GM23248 (cell line): Measurements from ENCODE around the gene PARK7. TPM values are rescaled to one million over a fixed set of nuclear protein-coding genes. Genes with fewer than 3 reads are reported as not detected.

ENCODE experiments used
- DNase-seq: peaks from one replicate; pipeline ENCODE4 v3.0.0-alpha.2; 2015
- H2AFZ ChIP-seq: fragments of 200-600 bp; sonication (generic); 2 replicates; pipeline ENCODE4 v1.6.1; 2016; ENCODE audit warnings: antibody characterized with exemption
- H3F3A ChIP-seq: fragments of 200-600 bp; sonication (generic); 2 replicates; pipeline ENCODE4 v1.6.1; 2016; ENCODE audit warnings: mild to moderate bottlenecking, antibody characterized with exemption, mixed run types; ENCODE audit not compliant: insufficient read depth
- H3K27ac ChIP-seq: fragments of 200-600 bp; sonication (generic); 2 replicates; pipeline ENCODE4 v1.5.1; 2016; ENCODE audit warnings: mild to moderate bottlenecking
- H3K27me3 ChIP-seq: fragments of 200-600 bp; sonication (generic); replicated peaks from 2 replicates; pipeline ENCODE4 v1.6.1; 2016; ENCODE audit warnings: mild to moderate bottlenecking; ENCODE audit not compliant: insufficient read depth
- H3K36me3 ChIP-seq: fragments of 200-600 bp; sonication (generic); 2 replicates; pipeline ENCODE4 v1.6.1; 2016; ENCODE audit warnings: low read depth, mild to moderate bottlenecking
- H3K4me1 ChIP-seq: fragments of 200-600 bp; sonication (generic); 2 replicates; pipeline ENCODE4 v1.6.1; 2016; ENCODE audit warnings: mild to moderate bottlenecking; ENCODE audit not compliant: insufficient read depth
- H3K4me2 ChIP-seq: fragments of 200-600 bp; sonication (generic); one replicate; pipeline ENCODE4 v1.6.1; 2016; ENCODE audit warnings: mild to moderate bottlenecking; ENCODE audit not compliant: unreplicated experiment
- H3K4me3 ChIP-seq: fragments of 200-600 bp; sonication (generic); 2 replicates; pipeline ENCODE4 v1.5.1; 2016; ENCODE audit warnings: mild to moderate bottlenecking
- H3K79me2 ChIP-seq: fragments of 200-600 bp; sonication (generic); 2 replicates; pipeline ENCODE4 v1.6.1; 2016; ENCODE audit warnings: mild to moderate bottlenecking; ENCODE audit not compliant: insufficient read depth
- H3K9ac ChIP-seq: fragments of 200-600 bp; sonication (generic); 2 replicates; pipeline ENCODE4 v1.6.1; 2016; ENCODE audit warnings: mild to moderate bottlenecking
- H3K9me2 ChIP-seq: fragments of 200-600 bp; sonication (generic); 2 replicates; pipeline ENCODE4 v1.6.1; 2016; ENCODE audit warnings: mixed run types, mild to moderate bottlenecking, moderate library complexity; ENCODE audit not compliant: insufficient read depth
- H3K9me3 ChIP-seq: fragments of 200-600 bp; sonication (generic); one replicate; pipeline ENCODE4 v1.6.1; 2017; ENCODE audit warnings: low read depth
- H4K20me1 ChIP-seq: fragments of 200-600 bp; sonication (generic); 2 replicates; pipeline ENCODE4 v1.6.0; 2016; ENCODE audit not compliant: insufficient read depth
- EZH2 ChIP-seq: fragments of 200-600 bp; sonication (generic); IDR thresholded peaks from 2 replicates; pipeline ENCODE4 v1.6.1; 2018; ENCODE audit warnings: antibody characterized with exemption, mild to moderate bottlenecking; ENCODE audit not compliant: insufficient read depth, poor library complexity, severe bottlenecking
- EZH2phosphoT487 ChIP-seq: fragments of 200-600 bp; sonication (generic); IDR thresholded peaks from 2 replicates; pipeline ENCODE4 v1.6.1; 2018; ENCODE audit warnings: antibody characterized with exemption, moderate library complexity, mild to moderate bottlenecking, low read depth; ENCODE audit not compliant: insufficient read depth
- WGBS, 2 experiments: methylation state at CpG; one replicate each; pipeline ENCODE4 v1.1.6; 2015 to 2017; ENCODE audit warnings: low lambda C conversion rate in 2 of 2, low coverage in 1 of 2; ENCODE audit errors: missing lambda C conversion rate in 2 of 2; 5-methylcytosine and 5-hydroxymethylcytosine counted together
- in situ Hi-C: fragments of 300-500 bp; cut with MboI; formaldehyde crosslinking; loops from 2 replicates; pipeline ENCODE4 v1.15.0; 2020
- polyA plus RNA-seq: library from polyadenylated mRNA; unstranded; fragments of >200 nt; fragmentation: Nextera tagmentation; extraction: Ambion mirVana; gene quantifications from 2 replicates; pipeline ENCODE4 v1.2.1, GENCODE V29; 2016
- total RNA-seq: library from RNA; depleted of rRNA; stranded (reverse); fragments of >200 nt; shearing (Covaris generic); gene quantifications from 2 replicates; pipeline ENCODE4 v1.2.3, GENCODE V29; 2014

The PARK7 gene
- total and polyA plus RNA-seq, 2 experiments from 2014 or later, result 191 to 514 TPM

- TF ChIP-seq EZH2phosphoT487 (no peak), EZH2 (no peak)
- H4K20me1 ChIP-seq, result no peaks in the 10 kb centered on the region
- H3K9me2 ChIP-seq, result no peaks in the 10 kb centered on the region
- no peaks in the 10 kb centered on the region for H3K79me2 ChIP-seq
- H2AFZ ChIP-seq, result no peak overlapping the region
- peaks cover 24% of the 10 kb centered on the region for H3K27me3 ChIP-seq
- WGBS, 2 experiments, result 52 to 60% methylated on average over 4 of the region's 4 CpGs
- no peak overlapping the region for H3K27ac ChIP-seq
- H3K9ac ChIP-seq, result no peak overlapping the region
- no peak overlapping the region for H3K4me3 ChIP-seq
- no peak for DNase-seq
- no peak overlapping the region for H3K4me2 ChIP-seq
- in situ Hi-C loops, result no loop called here
- H3F3A ChIP-seq, result no peaks in the 10 kb centered on the region
- no peaks in the 10 kb centered on the region for H3K4me1 ChIP-seq
- no peaks in the 10 kb centered on the region for H3K36me3 ChIP-seq
- no peaks in the 10 kb centered on the region for H3K9me3 ChIP-seq
Measured at GRCh38 chr1:7928247-7928646, 33.3 kb upstream of the PARK7 start.

DNA sequence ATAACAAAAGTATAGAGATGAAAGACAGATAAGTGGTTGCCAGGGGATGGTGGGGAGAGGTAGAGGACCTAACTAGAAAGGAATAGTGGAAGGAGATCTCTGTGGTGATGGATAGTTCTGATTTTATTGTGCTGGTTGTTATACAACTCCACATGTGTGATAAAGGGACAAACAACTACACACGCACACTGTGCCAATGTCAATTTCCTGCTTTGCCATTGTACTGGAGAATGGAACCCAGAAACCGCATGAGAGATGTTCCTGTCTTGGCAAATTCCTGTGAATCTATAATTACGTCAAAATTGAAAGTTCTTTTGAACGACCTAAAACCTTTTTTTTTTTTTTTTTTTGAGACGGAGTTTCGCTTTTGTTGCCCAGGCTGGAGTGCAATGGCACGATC is 31.9 kb upstream of the PARK7 start:
- H2AFZ ChIP-seq, result no peak overlapping the region
- H3K9ac ChIP-seq, result no peak overlapping the region
- no peaks in the 10 kb centered on the region for H3F3A ChIP-seq
- no peak overlapping the region for H3K4me3 ChIP-seq
- peaks cover 24% of the 10 kb centered on the region for H3K27me3 ChIP-seq
- TF ChIP-seq EZH2 (no peak), EZH2phosphoT487 (no peak)
- H3K9me2 ChIP-seq, result no peaks in the 10 kb centered on the region
- H3K27ac ChIP-seq, result no peak overlapping the region
- H3K79me2 ChIP-seq, result no peaks in the 10 kb centered on the region
- no peaks in the 10 kb centered on the region for H3K4me1 ChIP-seq
- H3K9me3 ChIP-seq, result no peaks in the 10 kb centered on the region
- in situ Hi-C loops, result no loop called here
- H3K4me2 ChIP-seq, result no peak overlapping the region
- H3K36me3 ChIP-seq, result no peaks in the 10 kb centered on the region
- H4K20me1 ChIP-seq, result no peaks in the 10 kb centered on the region
- WGBS, 2 experiments, result 69 to 72% methylated on average over 7 of the region's 7 CpGs
- DNase-seq, result no peak

- WGBS, 2 experiments, result 74 to 78% methylated on average over 15 of the region's 15 CpGs
- TF ChIP-seq EZH2phosphoT487 (no peak), EZH2 (no peak)
- no peak overlapping the region for H3K9ac ChIP-seq
- H4K20me1 ChIP-seq, result no peaks in the 10 kb centered on the region
- H3K4me2 ChIP-seq, result no peak overlapping the region
- H3K27me3 ChIP-seq, result peaks cover 20% of the 10 kb centered on the region
- no peaks in the 10 kb centered on the region for H3K36me3 ChIP-seq
- H3K27ac ChIP-seq, result no peak overlapping the region
- H3K79me2 ChIP-seq, result no peaks in the 10 kb centered on the region
- no peaks in the 10 kb centered on the region for H3K4me1 ChIP-seq
- H2AFZ ChIP-seq, result no peak overlapping the region
- no peak overlapping the region for H3K4me3 ChIP-seq
- no peaks in the 10 kb centered on the region for H3K9me3 ChIP-seq
- no peaks in the 10 kb centered on the region for H3K9me2 ChIP-seq
- no peaks in the 10 kb centered on the region for H3F3A ChIP-seq
- in situ Hi-C loops, result no loop called here
- DNase-seq, result no peak
Measured at GRCh38 chr1:7930645-7931445, 30.7 kb upstream of the PARK7 start.

DNA sequence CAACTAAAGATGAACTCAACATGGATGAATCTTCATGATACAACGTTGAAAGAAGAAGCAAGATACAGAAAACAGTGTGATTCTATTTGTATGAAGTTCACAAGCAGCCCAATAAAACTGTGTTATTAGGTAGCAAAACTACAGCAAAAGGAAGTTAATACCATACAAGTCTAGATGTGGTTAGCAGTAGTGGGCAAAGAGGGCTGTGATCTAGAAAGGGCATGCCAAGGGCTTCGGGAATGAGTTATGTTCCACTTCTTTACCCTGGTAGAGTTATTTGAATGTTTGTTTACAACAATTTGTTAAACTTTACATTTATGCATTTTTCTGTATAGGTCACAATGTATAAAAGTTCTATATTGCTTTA is 30.1 kb upstream of the PARK7 start:
- no peaks in the 10 kb centered on the region for H3K79me2 ChIP-seq
- H3K4me2 ChIP-seq, result no peak overlapping the region
- H3K36me3 ChIP-seq, result no peaks in the 10 kb centered on the region
- no peaks in the 10 kb centered on the region for H3K9me2 ChIP-seq
- DNase-seq, result no peak
- in situ Hi-C loops, result no loop called here
- no peaks in the 10 kb centered on the region for H3K9me3 ChIP-seq
- 70 to 78% methylated on average over 2 of the region's 2 CpGs for WGBS, 2 experiments
- H3K27ac ChIP-seq, result no peak overlapping the region
- H3F3A ChIP-seq, result no peaks in the 10 kb centered on the region
- no peak overlapping the region for H3K9ac ChIP-seq
- H3K27me3 ChIP-seq, result peaks cover 14% of the 10 kb centered on the region
- no peaks in the 10 kb centered on the region for H3K4me1 ChIP-seq
- TF ChIP-seq EZH2 (no peak), EZH2phosphoT487 (no peak)
- no peak overlapping the region for H2AFZ ChIP-seq
- no peak overlapping the region for H3K4me3 ChIP-seq
- H4K20me1 ChIP-seq, result no peaks in the 10 kb centered on the region
